PFSK-1 (cell line): ENCODE data around the gene IPPK.

Source experiments
- FOXP2 ChIP-seq: optimal IDR thresholded peaks from 2 replicates; pipeline ENCODE3; 2011; ENCODE audit warnings: borderline replicate concordance, control low read depth, inconsistent platforms; ENCODE audit not compliant: insufficient read depth; ENCODE audit errors: extremely low read length, extremely low read depth
- POLR2AphosphoS5 ChIP-seq: IDR thresholded peaks from 2 replicates; pipeline ENCODE4 v1.6.1; 2012; ENCODE audit warnings: low read depth, mild to moderate bottlenecking, control low read depth, low read length, moderate library complexity
- TAF1 ChIP-seq: IDR thresholded peaks from 2 replicates; pipeline ENCODE4 v1.6.1; 2012; ENCODE audit warnings: low read length, control low read depth, borderline replicate concordance; ENCODE audit not compliant: insufficient read depth
- TF ChIP-seq, protein P1 (sequence below), 2 experiments: IDR thresholded peaks; 2 replicates each; pipeline versions ENCODE4 v1.6.1 to v1.8.0; 2011 to 2012; ENCODE audit warnings: low read depth in 2 of 2, low read length in 2 of 2, control low read depth in 1 of 2, inconsistent platforms in 1 of 2, mild to moderate bottlenecking in 1 of 2, moderate library complexity in 1 of 2; ENCODE audit not compliant: insufficient read depth in 1 of 2

DNA sequence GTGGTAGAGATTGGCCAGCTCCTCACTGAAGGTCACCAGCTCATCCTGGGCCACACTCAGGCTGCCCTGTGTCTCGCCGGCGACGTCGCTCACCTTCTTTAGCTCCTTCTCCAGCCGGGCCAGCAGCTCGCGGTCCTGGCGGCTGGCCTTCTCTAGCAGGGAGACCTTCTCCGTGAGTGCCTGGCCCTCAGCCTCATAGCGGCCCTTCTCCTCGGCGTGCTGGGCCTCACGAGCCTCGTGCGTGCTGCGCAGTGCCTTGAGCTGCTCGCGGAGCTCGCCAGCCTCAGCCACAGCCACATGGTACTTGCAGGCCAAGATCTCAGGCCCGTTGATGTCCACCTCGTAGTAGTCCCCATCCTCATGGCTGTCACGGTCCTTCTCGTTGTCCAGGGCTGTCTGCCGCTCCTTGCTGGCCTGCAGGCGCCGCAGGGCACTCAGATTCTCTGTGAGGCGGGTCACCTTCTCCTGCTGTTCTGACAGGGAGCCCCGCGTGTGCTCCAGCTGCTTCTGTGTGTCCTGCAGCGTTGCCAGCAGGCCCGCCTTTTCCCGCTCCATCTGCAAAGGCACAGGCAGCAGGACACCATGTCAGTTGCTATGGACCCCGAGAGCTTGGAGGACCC is 49.2 kb upstream of the IPPK start:
- TF ChIP-seq, protein P1, sequence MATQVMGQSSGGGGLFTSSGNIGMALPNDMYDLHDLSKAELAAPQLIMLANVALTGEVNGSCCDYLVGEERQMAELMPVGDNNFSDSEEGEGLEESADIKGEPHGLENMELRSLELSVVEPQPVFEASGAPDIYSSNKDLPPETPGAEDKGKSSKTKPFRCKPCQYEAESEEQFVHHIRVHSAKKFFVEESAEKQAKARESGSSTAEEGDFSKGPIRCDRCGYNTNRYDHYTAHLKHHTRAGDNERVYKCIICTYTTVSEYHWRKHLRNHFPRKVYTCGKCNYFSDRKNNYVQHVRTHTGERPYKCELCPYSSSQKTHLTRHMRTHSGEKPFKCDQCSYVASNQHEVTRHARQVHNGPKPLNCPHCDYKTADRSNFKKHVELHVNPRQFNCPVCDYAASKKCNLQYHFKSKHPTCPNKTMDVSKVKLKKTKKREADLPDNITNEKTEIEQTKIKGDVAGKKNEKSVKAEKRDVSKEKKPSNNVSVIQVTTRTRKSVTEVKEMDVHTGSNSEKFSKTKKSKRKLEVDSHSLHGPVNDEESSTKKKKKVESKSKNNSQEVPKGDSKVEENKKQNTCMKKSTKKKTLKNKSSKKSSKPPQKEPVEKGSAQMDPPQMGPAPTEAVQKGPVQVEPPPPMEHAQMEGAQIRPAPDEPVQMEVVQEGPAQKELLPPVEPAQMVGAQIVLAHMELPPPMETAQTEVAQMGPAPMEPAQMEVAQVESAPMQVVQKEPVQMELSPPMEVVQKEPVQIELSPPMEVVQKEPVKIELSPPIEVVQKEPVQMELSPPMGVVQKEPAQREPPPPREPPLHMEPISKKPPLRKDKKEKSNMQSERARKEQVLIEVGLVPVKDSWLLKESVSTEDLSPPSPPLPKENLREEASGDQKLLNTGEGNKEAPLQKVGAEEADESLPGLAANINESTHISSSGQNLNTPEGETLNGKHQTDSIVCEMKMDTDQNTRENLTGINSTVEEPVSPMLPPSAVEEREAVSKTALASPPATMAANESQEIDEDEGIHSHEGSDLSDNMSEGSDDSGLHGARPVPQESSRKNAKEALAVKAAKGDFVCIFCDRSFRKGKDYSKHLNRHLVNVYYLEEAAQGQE (IDR thresholded peaks at IDR 0.05; ENCODE audit: insufficient read depth in 1 of 2, low read depth in 2 of 2, low read length in 2 of 2): no peak
- TF ChIP-seq FOXP2: no peak
- no peak for TF ChIP-seq POLR2AphosphoS5
- TF ChIP-seq TAF1: no peak
